Measurements from ENCODE around the gene KLF16.

- TF ChIP-seq, protein P1, sequence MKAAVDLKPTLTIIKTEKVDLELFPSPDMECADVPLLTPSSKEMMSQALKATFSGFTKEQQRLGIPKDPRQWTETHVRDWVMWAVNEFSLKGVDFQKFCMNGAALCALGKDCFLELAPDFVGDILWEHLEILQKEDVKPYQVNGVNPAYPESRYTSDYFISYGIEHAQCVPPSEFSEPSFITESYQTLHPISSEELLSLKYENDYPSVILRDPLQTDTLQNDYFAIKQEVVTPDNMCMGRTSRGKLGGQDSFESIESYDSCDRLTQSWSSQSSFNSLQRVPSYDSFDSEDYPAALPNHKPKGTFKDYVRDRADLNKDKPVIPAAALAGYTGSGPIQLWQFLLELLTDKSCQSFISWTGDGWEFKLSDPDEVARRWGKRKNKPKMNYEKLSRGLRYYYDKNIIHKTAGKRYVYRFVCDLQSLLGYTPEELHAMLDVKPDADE (IDR thresholded peaks at IDR 0.05): no peak
- TF ChIP-seq JUNB (IDR thresholded peaks at IDR 0.05; ENCODE audit: unreplicated experiment): no peak
- TF ChIP-seq, protein P2, sequence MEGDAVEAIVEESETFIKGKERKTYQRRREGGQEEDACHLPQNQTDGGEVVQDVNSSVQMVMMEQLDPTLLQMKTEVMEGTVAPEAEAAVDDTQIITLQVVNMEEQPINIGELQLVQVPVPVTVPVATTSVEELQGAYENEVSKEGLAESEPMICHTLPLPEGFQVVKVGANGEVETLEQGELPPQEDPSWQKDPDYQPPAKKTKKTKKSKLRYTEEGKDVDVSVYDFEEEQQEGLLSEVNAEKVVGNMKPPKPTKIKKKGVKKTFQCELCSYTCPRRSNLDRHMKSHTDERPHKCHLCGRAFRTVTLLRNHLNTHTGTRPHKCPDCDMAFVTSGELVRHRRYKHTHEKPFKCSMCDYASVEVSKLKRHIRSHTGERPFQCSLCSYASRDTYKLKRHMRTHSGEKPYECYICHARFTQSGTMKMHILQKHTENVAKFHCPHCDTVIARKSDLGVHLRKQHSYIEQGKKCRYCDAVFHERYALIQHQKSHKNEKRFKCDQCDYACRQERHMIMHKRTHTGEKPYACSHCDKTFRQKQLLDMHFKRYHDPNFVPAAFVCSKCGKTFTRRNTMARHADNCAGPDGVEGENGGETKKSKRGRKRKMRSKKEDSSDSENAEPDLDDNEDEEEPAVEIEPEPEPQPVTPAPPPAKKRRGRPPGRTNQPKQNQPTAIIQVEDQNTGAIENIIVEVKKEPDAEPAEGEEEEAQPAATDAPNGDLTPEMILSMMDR (conservative IDR thresholded peaks at IDR 0.05; ENCODE audit: low read depth in 2 of 2): no peak
- TF ChIP-seq EZH2phosphoT487 (IDR thresholded peaks at IDR 0.05; ENCODE audit: unreplicated experiment): no peak
- TF ChIP-seq, protein P3, sequence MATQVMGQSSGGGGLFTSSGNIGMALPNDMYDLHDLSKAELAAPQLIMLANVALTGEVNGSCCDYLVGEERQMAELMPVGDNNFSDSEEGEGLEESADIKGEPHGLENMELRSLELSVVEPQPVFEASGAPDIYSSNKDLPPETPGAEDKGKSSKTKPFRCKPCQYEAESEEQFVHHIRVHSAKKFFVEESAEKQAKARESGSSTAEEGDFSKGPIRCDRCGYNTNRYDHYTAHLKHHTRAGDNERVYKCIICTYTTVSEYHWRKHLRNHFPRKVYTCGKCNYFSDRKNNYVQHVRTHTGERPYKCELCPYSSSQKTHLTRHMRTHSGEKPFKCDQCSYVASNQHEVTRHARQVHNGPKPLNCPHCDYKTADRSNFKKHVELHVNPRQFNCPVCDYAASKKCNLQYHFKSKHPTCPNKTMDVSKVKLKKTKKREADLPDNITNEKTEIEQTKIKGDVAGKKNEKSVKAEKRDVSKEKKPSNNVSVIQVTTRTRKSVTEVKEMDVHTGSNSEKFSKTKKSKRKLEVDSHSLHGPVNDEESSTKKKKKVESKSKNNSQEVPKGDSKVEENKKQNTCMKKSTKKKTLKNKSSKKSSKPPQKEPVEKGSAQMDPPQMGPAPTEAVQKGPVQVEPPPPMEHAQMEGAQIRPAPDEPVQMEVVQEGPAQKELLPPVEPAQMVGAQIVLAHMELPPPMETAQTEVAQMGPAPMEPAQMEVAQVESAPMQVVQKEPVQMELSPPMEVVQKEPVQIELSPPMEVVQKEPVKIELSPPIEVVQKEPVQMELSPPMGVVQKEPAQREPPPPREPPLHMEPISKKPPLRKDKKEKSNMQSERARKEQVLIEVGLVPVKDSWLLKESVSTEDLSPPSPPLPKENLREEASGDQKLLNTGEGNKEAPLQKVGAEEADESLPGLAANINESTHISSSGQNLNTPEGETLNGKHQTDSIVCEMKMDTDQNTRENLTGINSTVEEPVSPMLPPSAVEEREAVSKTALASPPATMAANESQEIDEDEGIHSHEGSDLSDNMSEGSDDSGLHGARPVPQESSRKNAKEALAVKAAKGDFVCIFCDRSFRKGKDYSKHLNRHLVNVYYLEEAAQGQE (IDR thresholded peaks at IDR 0.05; ENCODE audit: unreplicated experiment): no peak
- no peak for TF ChIP-seq EZH2 (IDR thresholded peaks at IDR 0.05; ENCODE audit: low read depth, unreplicated experiment)
- no peak for TF ChIP-seq POLR2AphosphoS5 (IDR thresholded peaks at IDR 0.05; ENCODE audit: low read depth)
- TF ChIP-seq CREB1 (CRISPR knock-in tag; IDR thresholded peaks at IDR 0.05; ENCODE audit: low read depth): no peak
- no peak for TF ChIP-seq ZNF331 (CRISPR knock-in tag; IDR thresholded peaks at IDR 0.05; ENCODE audit: low read depth)
Observed at GRCh38 chr19:1860821-1861598, 2.4 kb downstream of the KLF16 start.

Data from GM23338 (cell line).